Measurements from ENCODE around the gene METTL8. TPM values are rescaled to one million over a fixed set of nuclear protein-coding genes. Genes with fewer than 3 reads are reported as not detected.

METTL8 gene
- total and polyA plus RNA-seq, 2 of the 13 experiments (the other 11 are each of a cell fraction or from before 2014, with no cell fraction given), result 18.6 to 68.2 TPM

GRCh38 chr2:171416009-171416926 is 17.5 kb downstream of the METTL8 start (continued):
- TF ChIP-seq AHDC1 (CRISPR knock-in tag; IDR thresholded peaks at IDR 0.05; ENCODE audit: borderline replicate concordance) (no peak), NBN (conservative IDR thresholded peaks at IDR 0.05) (no peak), TFDP2 (CRISPR knock-in tag; IDR thresholded peaks at IDR 0.05) (no peak), NFIB (CRISPR knock-in tag; IDR thresholded peaks at IDR 0.05; ENCODE audit: borderline replicate concordance) (no peak), KDM3A (CRISPR knock-in tag; IDR thresholded peaks at IDR 0.05; ENCODE audit: low read depth) (no peak), ETV5 (CRISPR knock-in tag; IDR thresholded peaks at IDR 0.05; ENCODE audit: borderline replicate concordance) (0 out of 2 replicates have a peak, but pooled peaks have one; percentile 28), ATF6 (CRISPR knock-in tag; conservative IDR thresholded peaks at IDR 0.05) (no peak), CREB1 (IDR thresholded peaks at IDR 0.05) (no peak), CREB1 (CRISPR knock-in tag; IDR thresholded peaks at IDR 0.05) (no peak), MTF1 (CRISPR knock-in tag; IDR thresholded peaks at IDR 0.05) (no peak), SIX1 (CRISPR knock-in tag; IDR thresholded peaks at IDR 0.05; ENCODE audit: borderline replicate concordance) (0 out of 2 replicates have a peak, but pooled peaks have one; percentile 40), ZNF256 (CRISPR knock-in tag; conservative IDR thresholded peaks at IDR 0.05) (no peak), BCL6 (CRISPR knock-in tag; IDR thresholded peaks at IDR 0.05) (0 out of 2 replicates have a peak, but pooled peaks have one; percentile 19), RELA (CRISPR knock-in tag; IDR thresholded peaks at IDR 0.05) (no peak), ZBTB39 (CRISPR knock-in tag; IDR thresholded peaks at IDR 0.05) (no peak), KMT2B (CRISPR knock-in tag; IDR thresholded peaks at IDR 0.05) (peak; percentile 58), KLF11 (CRISPR knock-in tag; IDR thresholded peaks at IDR 0.05) (no peak), FOXM1 (CRISPR knock-in tag; IDR thresholded peaks at IDR 0.05) (no peak), SOX5 (CRISPR knock-in tag; IDR thresholded peaks at IDR 0.05; ENCODE audit: borderline replicate concordance) (peak; percentile 40; the same call in 1 of the 2 replicates), ZNF207 (IDR thresholded peaks at IDR 0.05; ENCODE audit: borderline replicate concordance) (no peak)

Data from HepG2 (cell line).